SIG-M5 treated with dmso at 0.1 percent for 504 hours (cell line): ENCODE data around the gene TUBB4B.

Experiments
- DNase-seq: peaks from one replicate; lab custom pipeline; 2025; ENCODE audit not compliant: unreplicated experiment; lab: John Stamatoyannopoulos, UW

TUBB4B gene

GRCh38 chr9:137240841-137241489, at the start of gene TUBB4B:
TUBB4B (plus strand) TSS chr9:137241287; CDS start chr9:137241361, 74 bp downstream.
- DNase-seq = peak; percentile 99

- no peak for DNase-seq
These were observed 49.2 kb upstream of the TUBB4B start for GRCh38 chr9:137191691-137192447.

DNA sequence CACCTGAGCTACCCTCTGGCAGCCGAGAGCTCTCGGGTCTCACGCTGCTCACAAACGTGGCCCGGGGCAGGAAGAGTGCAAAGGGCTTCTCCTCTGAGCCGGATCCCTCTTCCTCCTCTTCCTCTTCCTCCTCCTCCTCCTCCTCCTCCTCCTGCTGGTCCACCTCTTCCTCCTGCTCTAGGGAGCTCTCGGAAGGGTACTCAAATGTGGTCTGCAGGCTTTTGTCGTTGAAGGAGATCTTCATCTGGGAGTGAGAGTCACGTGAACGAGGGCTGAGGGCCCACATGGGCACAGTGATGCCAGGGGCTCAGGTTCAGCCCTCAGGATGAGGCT, 48.7 kb upstream of the TUBB4B start:
- no peak for DNase-seq

DNA sequence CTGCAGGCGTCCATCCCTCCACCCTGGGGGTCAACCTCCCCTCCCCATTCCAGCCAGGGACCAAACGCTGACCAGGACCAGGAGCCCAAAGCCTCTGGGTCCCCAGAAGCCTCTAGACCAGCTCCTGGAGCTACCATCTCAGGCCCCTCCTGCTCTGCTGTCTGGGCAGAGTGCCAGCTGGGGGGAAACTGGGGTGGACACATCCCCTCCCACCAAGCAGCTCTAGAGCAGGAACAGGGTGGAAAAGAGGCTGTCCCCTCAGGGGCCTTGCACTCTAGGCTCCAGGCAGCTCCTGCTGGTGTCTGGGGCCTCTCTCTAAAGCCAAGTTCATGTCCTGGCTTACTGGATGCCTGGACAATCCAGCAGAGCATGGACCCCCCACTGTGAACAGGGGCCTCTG, 48.2 kb upstream of the TUBB4B start:
- DNase-seq = no peak

DNA sequence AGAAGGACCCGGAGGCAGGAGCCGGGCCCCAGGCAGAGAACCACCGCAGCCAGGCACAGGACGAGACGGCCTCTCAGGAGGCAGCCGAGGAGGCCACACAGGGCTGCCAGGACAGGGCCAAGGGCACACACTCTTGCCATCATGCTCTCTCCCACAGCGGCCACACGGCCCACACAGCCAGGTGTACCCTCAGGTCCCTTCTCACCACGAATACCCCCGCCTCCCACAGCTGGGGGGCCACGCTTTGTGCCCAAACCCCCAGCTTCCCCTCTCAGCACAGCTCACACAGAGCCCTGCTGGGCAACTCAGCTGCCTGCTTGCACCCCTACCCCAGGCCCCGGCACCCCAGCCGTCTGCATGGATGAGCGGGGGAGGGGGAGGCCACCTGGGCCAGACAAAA, 47.3 kb upstream of the TUBB4B start:
- no peak for DNase-seq

- no peak for DNase-seq
These were observed 46.7 kb upstream of the TUBB4B start for GRCh38 chr9:137194388-137194787.

GRCh38 chr9:137194909-137195308, 46.2 kb upstream of the TUBB4B start:
- no peak for DNase-seq

DNA sequence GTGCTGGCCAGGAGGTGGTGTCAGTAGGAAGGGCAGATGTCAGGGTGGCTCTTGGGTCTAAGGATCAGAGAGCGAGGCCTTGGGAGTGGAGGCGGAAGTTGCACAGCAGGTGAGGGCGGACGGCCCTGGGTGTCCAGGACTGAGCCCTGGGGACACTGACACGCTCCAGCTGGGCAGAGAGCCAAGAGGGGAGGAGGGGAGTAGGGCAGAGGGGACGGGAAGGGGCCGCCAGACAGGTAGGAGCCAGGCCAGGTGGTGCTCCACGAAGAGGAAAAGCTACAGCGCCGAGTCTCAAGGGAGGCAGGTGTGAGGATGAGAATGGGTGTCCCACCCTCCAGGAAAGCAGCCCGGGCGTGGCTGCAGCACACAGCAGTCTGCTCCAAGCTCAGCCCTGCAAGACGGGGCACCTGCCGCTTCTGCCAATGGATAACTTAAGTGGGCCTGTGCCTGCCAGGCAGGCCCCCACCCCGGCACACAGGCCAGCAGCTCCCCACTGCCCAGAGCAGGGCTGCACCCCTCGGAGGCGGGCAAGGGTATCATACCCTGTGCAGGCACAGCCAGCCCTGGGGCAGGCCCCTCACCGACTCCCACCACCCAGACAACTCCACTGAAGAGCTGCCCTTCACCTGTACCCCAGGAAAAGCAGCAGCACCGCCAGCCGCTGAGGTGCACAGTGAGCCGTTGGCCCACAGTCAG, 45.4 kb upstream of the TUBB4B start:
- DNase-seq = no peak

- DNase-seq = no peak
These were observed 42.8 kb upstream of the TUBB4B start for GRCh38 chr9:137198051-137198901.

GRCh38 chr9:137198902-137199283, 42.2 kb upstream of the TUBB4B start:
- DNase-seq = no peak

DNA sequence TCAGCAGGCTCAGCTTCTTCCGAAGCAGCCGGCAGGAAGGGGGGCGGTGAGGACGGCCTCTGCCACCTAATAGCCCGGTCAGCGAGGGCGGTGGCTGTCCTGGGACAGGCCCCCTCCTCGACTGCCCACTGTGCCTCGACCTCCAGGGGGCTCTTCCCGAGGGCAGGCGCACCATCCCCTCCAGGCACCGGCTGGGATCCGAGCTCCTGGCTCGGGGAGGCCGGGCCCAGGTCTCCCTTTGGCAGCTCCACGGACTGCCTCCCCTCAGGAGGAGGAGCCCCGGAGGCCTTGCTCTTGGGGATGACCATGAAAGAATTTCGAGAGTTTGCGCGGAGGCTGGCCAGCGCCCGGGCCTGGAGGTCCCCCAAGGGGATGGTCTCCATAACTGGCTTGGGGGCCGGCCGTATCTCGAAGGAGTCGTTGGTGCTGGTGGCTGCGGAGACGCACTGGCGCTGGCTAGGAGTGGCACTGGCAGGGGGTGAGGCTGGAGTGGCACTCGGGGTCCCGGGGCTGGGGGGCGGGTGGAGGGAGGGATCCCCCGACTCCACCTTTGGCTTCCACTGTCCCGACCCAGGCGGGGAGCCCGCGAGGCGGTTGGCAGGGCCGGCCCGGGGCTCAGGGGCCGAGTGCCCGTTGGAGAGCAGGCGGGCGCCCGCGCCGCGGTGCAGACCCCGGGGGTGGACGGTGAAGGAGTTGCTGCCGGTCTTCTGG, 41.5 kb upstream of the TUBB4B start:
- DNase-seq = no peak

GRCh38 chr9:137200311-137201204, 40.5 kb upstream of the TUBB4B start, which contains the start of gene TPRN:
TPRN (minus strand) TSS chr9:137200741; CDS start chr9:137200711, 30 bp downstream.
- DNase-seq = peak; percentile 99

DNA sequence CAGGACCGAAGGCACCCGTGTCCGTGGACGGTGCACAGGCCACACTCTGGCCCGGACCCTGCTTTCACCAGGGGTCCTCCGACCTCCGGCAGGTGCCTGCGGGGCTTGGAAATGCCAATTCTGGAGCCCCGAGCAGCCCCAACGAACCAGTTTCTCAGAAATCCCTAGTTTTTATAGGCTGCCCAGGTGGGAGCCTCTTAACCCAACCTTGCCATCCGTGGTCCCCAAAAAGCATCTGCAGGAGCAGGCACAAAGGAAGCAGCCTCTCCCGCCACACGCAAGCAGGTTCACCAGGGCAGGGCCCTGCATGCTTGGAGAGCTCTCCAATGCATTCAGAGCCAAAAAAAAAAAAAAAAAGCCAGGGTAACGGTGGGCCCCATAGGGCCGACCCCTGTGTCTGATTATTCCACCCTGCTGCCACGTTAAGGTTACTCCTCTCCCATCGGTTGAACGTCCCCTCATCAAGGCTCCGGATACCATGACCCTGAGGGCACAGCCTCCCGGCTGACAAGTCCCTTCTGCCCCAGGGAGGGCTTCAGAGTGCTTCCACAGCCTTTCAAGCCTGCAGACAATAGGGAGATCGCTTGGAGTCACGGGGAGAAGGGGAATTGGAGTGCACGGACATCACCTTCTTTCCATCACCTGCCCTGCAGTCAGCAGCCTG, 39.8 kb upstream of the TUBB4B start:
- no peak for DNase-seq

- no peak for DNase-seq
These were observed 38.1 kb upstream of the TUBB4B start for GRCh38 chr9:137202966-137203365.

- DNase-seq = no peak
These were observed 36.4 kb upstream of the TUBB4B start for GRCh38 chr9:137204731-137205125.

DNA sequence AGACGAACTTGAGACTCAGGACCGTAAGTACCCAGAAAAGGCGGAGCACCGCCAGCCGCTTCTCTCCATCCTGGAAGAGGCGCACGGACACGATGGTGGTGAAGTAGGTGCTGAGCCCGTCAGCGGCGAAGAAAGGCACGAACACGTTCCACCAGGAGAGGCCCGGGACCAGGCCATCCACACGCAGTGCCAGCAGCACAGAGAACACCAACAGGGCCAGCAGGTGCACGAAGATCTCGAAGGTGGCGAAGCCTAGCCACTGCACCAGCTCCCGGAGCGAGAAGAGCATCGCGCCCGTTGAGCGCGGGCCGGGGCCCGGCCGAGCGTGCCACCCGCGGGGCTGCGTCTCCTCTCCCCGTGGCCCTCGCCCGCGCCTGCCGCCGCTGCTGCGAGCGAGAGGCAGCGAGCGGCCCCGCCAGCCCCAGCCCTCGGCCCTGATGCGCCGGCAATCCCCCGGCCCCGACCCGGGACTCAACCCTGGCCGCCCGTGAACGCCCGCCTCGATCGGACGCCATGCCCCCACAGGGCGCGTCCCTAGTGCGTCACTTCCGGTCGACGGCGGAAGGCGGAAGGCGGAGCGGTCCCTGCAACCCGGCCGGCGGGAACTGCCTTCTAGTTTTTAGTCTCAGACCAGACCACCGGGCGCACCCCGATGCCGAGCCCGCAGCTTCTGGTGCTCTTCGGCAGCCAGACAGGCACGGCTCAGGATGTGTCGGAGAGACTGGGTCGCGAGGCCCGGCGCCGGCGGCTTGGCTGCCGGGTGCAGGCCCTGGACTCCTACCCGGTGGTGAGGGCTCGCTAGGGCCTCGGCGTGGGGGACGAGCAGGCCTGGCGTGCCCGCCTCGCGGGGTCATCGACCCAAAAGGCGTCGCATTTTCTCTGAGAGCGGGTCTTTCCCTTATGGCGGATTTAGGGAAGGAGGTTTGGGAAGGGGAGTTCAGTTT, 35.7 kb upstream of the TUBB4B start, which contains the start of the genes NDOR1 and TMEM203:
TSS of gene NDOR1 (plus strand) at position 575 of the 944 bp plus-strand sequence. CDS start at position 653, 78 bp downstream.
TSS of gene TMEM203 (minus strand) at position 523 of the 944 bp plus-strand sequence. CDS start at position 289, 234 bp downstream.
- DNase-seq = peak; percentile 72

- DNase-seq = no peak
These were observed 34.5 kb upstream of the TUBB4B start for GRCh38 chr9:137206602-137207001.

- no peak for DNase-seq
These were observed 29.6 kb upstream of the TUBB4B start for GRCh38 chr9:137211532-137211931.
